C4-2B (cell line): ENCODE data around the gene CX3CR1.

Experiments used
- H3K27ac ChIP-seq: fragments of 450-650 bp; 2 replicates; pipeline ENCODE4 v1.5.1; 2017
- CTCF ChIP-seq: fragments of 450-650 bp; conservative IDR thresholded peaks from 2 replicates; pipeline ENCODE4 v1.5.1; 2017; ENCODE audit warnings: mild to moderate bottlenecking
- ZFX ChIP-seq: fragments of 450-650 bp; IDR thresholded peaks from 2 replicates; pipeline ENCODE4 v1.6.1; 2017

Gene CX3CR1

GRCh38 chr3:39263576-39263975 is 16.3 kb downstream of the CX3CR1 start:
- TF ChIP-seq ZFX (no peak), CTCF (no peak)
- no peak overlapping the region for H3K27ac ChIP-seq

- no peak overlapping the region for H3K27ac ChIP-seq
- TF ChIP-seq ZFX (no peak), CTCF (no peak)
These were observed 17.0 kb downstream of the CX3CR1 start for GRCh38 chr3:39262846-39263245.

GRCh38 chr3:39261726-39262125 is 18.1 kb downstream of the CX3CR1 start:
- no peak overlapping the region for H3K27ac ChIP-seq
- TF ChIP-seq ZFX = no peak
- TF ChIP-seq CTCF = no peak

- no peak overlapping the region for H3K27ac ChIP-seq
- no peak for TF ChIP-seq ZFX
- no peak; the same call in 1 of the 2 replicates for TF ChIP-seq CTCF
These were observed 18.9 kb downstream of the CX3CR1 start for GRCh38 chr3:39260957-39261356.

- no peak overlapping the region for H3K27ac ChIP-seq
- TF ChIP-seq ZFX (no peak), CTCF (no peak)
These were observed 19.5 kb downstream of the CX3CR1 start for GRCh38 chr3:39260318-39260717.

GRCh38 chr3:39255503-39256325 is 24.1 kb downstream of the CX3CR1 start:
- TF ChIP-seq ZFX (no peak), CTCF (no peak)
- no peak overlapping the region for H3K27ac ChIP-seq

GRCh38 chr3:39254806-39255449 is 24.9 kb downstream of the CX3CR1 start:
- TF ChIP-seq CTCF (no peak), ZFX (no peak)
- no peak overlapping the region for H3K27ac ChIP-seq
